ENCODE data around the gene METTL23.

The METTL23 gene

DNA sequence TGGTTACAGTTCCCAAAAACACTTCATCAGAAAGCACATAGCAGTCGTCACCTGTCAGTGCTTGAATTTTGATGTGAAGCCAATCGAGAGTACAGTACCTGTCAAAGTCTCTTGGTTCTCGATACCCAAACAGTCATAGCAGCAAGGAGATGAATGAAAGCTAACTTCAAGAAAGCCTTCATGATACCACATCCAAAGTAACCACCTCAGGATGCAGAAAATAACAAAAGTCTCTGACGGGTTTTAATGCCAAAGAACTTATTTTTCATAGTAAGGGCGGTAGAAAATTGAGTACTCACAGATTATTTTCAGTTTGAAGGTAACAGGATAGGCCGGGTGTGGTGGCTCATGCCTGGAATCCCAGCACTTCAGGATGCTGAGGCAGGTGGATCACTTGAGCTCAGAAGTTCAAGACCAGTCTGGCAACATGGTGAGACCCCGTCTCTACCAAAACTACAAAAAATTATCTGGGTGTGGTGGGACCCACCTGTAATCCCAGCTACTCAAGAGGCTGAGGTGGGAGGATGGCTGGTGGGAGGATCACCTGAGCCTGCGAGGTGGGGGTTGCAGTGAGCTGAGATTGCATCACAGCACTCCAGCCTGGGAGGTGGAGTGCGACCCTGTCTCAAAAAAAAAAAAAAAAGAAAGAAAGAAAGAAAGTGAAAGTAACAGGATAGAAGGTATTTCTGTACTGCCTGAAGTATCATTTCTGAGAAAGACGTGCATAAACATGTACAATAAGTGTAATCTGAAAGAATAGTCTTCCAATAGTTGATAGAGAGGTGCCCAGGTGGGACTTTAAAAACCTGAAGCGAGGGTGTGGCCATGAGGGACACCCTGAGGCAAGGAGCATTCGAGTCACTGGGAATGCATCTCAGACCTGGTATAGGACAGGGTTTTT, 26.7 kb downstream of the METTL23 start:
- peak overlapping the region; percentile 99 for H3K27ac Mint-ChIP-seq
- peaks cover 4% of the 10 kb centered on the region for H3K36me3 Mint-ChIP-seq
- no peaks in the 10 kb centered on the region for H3K9me3 Mint-ChIP-seq
- H3K4me3 Mint-ChIP-seq, result peak overlapping the region; percentile 90
- peaks cover 28% of the 10 kb centered on the region for H3K4me1 Mint-ChIP-seq
- H3K27me3 Mint-ChIP-seq, result no peaks in the 10 kb centered on the region

DNA sequence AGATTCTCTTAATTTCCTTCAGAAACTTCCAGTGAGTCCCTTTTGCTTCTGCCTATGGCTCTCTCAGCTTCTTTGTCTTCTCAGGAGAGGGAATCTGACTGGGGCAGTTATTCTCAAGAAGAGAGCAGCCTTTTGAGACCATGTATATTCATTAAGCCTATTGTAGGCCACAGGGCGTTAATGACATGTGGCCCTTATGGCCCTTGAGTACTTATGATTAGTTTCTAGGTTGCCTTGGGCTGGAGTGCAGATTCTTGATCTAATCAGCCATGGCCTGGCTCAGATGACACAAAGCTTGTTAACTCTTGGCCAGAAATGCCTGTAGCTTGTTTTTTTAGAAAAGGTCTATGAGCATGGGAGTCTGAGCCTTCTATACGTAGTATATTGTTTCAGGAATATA, 28.6 kb downstream of the METTL23 start:
- peaks cover 28% of the 10 kb centered on the region for H3K4me1 Mint-ChIP-seq
- H3K27me3 Mint-ChIP-seq, result no peaks in the 10 kb centered on the region
- peaks cover 5% of the 10 kb centered on the region for H3K36me3 Mint-ChIP-seq
- H3K4me3 Mint-ChIP-seq, result no peak overlapping the region
- H3K9me3 Mint-ChIP-seq, result no peaks in the 10 kb centered on the region
- H3K27ac Mint-ChIP-seq, result peak overlapping the region; percentile 55

DNA sequence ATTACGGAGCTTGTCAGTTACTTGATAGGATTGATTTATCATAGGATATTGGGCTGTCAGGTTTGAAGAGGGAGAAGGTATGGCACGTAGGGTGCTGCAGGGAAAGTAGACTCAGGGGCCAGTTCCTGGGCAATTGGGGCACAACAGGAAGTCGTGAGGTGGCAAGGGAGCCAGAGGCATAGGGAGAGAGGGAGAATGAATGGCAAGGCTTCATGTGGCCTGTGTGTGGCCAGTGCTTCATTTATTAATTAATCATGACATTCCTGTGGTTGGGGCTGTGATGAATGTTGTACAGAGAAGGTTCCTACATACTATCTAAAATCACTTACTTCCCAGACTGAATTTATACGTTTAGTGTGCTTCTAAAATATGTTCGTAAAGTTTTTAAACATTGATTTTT, 30.6 kb downstream of the METTL23 start:
- Mint-ChIP-seq H3K27me3 (no peaks in the 10 kb centered on the region), H3K4me3 (no peak overlapping the region), H3K4me1 (peaks cover 21% of the 10 kb centered on the region), H3K9me3 (no peaks in the 10 kb centered on the region), H3K36me3 (peaks cover 5% of the 10 kb centered on the region), H3K27ac (no peak overlapping the region)

DNA sequence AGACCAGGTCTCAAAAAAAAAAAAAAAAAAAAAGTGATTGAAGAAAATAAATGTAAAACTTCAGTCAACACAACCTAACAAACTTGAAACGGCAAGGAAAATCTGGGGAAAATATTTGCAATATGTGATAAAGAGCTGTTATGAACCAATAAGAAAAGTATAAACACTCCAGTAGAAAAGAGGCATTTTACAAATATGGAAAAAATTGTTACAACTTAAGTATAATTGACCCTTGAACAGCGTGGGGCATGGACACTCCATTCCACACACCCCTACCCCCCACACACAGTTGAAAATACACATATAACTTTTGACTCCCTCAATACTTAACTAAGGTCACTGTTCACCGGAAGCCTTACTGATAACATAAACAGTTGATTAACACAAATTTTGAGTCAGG, 31.9 kb downstream of the METTL23 start:
- no peak overlapping the region for H3K4me3 Mint-ChIP-seq
- no peaks in the 10 kb centered on the region for H3K27me3 Mint-ChIP-seq
- H3K9me3 Mint-ChIP-seq, result no peaks in the 10 kb centered on the region
- peaks cover 5% of the 10 kb centered on the region for H3K36me3 Mint-ChIP-seq
- H3K27ac Mint-ChIP-seq, result no peak overlapping the region
- H3K4me1 Mint-ChIP-seq, result peaks cover 8% of the 10 kb centered on the region

DNA sequence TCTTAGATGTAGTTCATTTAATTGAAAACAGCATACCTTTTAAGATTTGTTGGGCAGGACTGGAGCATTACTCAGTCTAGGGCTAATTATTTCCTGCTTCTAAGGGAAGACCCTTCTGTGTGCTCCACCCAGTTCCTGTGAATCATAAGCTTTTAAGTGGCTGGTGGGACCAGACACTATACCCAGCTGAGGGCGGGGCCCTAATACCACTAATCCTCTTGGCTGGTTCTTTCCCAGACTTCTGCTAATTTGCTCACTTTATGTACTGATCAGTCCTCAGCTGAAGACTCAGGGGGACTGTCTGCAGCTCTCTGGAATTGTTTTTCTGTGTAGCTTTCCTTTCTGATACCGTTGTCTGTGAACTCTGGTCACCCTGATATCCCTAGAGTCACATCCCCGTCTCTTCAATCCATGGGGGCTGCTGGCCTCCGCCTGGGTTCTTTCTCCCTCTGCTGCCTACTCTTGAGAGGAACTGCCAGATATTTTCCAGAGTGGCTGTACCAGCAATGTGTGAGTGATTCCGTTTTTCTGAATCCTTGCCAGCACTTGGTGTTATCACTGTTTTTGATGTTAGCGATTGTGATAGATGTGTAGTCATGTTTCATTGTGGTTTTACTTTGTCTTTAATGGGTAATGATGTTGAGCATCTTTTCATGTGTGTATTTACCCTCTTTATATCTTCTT, 46.3 kb downstream of the METTL23 start:
- peaks cover 20% of the 10 kb centered on the region for H3K36me3 Mint-ChIP-seq

DNA sequence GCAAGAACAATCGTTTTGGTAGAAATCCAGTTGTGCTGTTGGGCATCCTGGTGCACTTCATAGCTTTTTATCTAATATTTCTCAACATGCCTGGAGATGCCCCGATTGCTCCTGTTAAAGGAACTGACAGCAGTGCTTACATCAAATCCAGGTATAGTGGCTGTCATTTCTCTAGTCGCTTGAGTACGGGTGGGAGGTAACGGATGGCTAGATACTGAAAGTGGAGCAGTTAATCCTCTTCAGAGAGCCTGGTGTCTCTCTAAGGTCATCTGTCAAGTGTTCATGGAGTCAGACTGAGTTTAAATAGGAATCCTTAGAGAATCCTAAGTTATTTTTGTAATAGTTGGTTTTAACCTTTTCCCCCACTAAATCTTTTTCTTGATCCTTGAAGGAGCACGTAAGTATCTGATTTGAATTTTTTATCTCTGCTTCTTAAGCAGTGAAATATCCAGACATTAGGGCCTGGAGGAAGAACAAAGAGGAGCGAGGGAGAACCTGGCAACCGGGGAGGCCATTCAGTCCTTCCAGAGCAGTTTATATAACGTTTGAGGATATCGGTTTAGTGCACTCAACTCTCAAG, 48.5 kb downstream of the METTL23 start:
- H3K9me3 Mint-ChIP-seq, result no peaks in the 10 kb centered on the region
- H3K27me3 Mint-ChIP-seq, result no peaks in the 10 kb centered on the region
- peaks cover 19% of the 10 kb centered on the region for H3K36me3 Mint-ChIP-seq
- H3K4me1 Mint-ChIP-seq, result peaks cover 25% of the 10 kb centered on the region
- no peak overlapping the region for H3K27ac Mint-ChIP-seq
- no peak overlapping the region for H3K4me3 Mint-ChIP-seq

More for the DNA sequence above, 46.3 kb downstream of the METTL23 start:
- Mint-ChIP-seq H3K4me1 (peaks cover 25% of the 10 kb centered on the region), H3K4me3 (peak overlapping the region; percentile 68), H3K27ac (peak overlapping the region; percentile 97), H3K27me3 (no peaks in the 10 kb centered on the region), H3K9me3 (no peaks in the 10 kb centered on the region)

DNA sequence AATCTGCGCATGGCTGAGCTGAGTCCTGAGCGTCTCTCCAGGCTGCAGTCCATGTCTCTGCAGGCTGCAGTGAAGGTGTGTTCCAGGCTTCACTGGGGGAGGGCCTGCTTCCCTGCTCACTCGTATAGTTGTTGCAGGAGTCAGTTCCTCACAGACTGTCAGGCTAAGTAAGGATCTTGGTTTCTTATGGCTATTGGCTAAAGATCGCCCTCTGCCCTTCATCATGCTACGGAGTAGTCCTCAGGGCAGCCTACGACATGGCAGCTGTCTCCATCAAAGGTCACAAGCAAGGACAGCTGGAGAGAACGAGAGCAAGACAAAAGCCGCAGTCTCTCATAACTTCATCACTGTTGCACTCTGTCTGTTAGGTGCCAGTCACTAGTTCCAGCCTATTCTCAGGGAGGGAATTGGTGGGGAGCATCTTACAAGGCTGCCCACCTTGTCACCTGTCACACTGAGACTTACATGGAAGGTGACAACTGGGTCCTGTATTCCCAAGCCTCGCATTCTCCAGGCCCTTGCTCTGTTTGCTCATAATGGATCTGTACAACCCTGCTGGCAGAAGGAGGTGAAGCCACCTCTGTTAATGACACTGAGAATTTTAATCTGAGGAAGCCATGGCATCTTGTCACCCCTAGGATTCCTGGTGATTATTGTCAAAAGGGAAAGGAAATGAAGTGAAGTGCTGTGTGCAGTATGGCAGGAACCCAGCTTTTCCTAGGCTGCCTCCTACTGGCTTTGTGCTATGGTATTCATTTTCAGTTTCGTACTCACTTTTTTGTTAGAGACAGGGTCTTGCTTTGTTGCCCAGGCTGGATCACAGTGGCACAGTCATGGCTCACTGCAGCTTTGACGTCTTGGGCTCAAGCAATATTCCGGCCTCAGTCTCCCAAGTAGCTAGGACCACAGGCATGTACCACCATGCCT, 54.7 kb downstream of the METTL23 start:
- H3K9me3 Mint-ChIP-seq, result no peaks in the 10 kb centered on the region
- H3K4me3 Mint-ChIP-seq, result no peak overlapping the region
- H3K27ac Mint-ChIP-seq, result no peak overlapping the region
- H3K4me1 Mint-ChIP-seq, result no peaks in the 10 kb centered on the region
- H3K36me3 Mint-ChIP-seq, result peaks cover 8% of the 10 kb centered on the region
- no peaks in the 10 kb centered on the region for H3K27me3 Mint-ChIP-seq

DNA sequence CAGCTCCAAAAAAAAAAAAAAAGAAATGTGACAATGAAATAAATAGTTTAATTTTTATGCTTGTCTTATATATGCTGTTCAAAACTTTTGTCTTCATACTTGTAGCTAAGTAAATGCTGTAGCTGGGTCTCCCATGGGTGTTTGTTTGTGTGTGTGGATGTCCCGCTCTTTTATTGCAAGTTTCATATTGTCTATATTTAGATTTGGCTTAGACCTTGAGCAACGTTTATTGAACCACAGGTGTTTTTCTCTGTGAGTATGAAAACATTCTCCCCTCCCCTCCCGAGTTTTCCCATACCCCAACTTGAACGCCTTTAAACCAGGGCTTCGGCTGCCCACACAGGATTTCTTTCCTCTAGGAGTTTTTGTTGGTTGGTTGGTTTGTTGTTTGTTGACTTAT, 56.5 kb downstream of the METTL23 start:
- H3K4me3 Mint-ChIP-seq, result no peak overlapping the region
- H3K4me1 Mint-ChIP-seq, result no peaks in the 10 kb centered on the region
- no peak overlapping the region for H3K27ac Mint-ChIP-seq
- H3K36me3 Mint-ChIP-seq, result peaks cover 5% of the 10 kb centered on the region
- no peaks in the 10 kb centered on the region for H3K9me3 Mint-ChIP-seq
- H3K27me3 Mint-ChIP-seq, result no peaks in the 10 kb centered on the region

All from activated naive CD4-positive, alpha-beta T cell treated with anti-CD3 and anti-CD28 coated beads, Interleukin-2, amount 50 U/mL, for 24 hours (primary cell).